Mesenchymal stem cell (in vitro differentiated cells and primary cell): ENCODE results near the gene WDR1.
A peak's percentile ranks its signal among the peaks of the same experiment; 100 is the strongest.

Experiments used
- DNase-seq: peaks from one replicate; pipeline ENCODE4 v3.0.0-alpha.2; 2013
- H2AFZ ChIP-seq: one replicate; pipeline ENCODE4 v1.6.1; 2013; ENCODE audit warnings: low read depth, mild to moderate bottlenecking, control low read depth, inconsistent platforms, low read length, moderate library complexity
- H2AK5ac ChIP-seq: 2 replicates; pipeline ENCODE4 v1.6.1; 2013; ENCODE audit warnings: low read length, moderate library complexity, mild to moderate bottlenecking, inconsistent platforms; ENCODE audit not compliant: severe bottlenecking
- H2BK120ac ChIP-seq: one replicate; pipeline ENCODE4 v1.6.1; 2013; ENCODE audit warnings: low read depth, mild to moderate bottlenecking, inconsistent platforms, low read length, moderate library complexity
- H2BK12ac ChIP-seq, 2 experiments: one replicate each; pipeline ENCODE4 v1.6.1; 2013; ENCODE audit warnings: inconsistent platforms in 2 of 2, low read length in 2 of 2, mild to moderate bottlenecking in 2 of 2, moderate library complexity in 2 of 2, control low read depth in 1 of 2
- H2BK15ac ChIP-seq: one replicate; pipeline ENCODE4 v1.6.1; 2013; ENCODE audit warnings: mild to moderate bottlenecking, low read depth, inconsistent platforms; ENCODE audit not compliant: poor library complexity, severe bottlenecking
- H2BK5ac ChIP-seq: 2 replicates; pipeline ENCODE4 v1.6.1; 2013; ENCODE audit warnings: low read depth, mild to moderate bottlenecking, low read length, control low read depth, inconsistent platforms; ENCODE audit not compliant: poor library complexity, severe bottlenecking
- H3K14ac ChIP-seq, 2 experiments: one replicate each; pipeline ENCODE4 v1.6.1; 2013; ENCODE audit warnings: inconsistent platforms in 2 of 2, low read length in 2 of 2, control low read depth in 1 of 2, mild to moderate bottlenecking in 1 of 2, moderate library complexity in 1 of 2
- H3K18ac ChIP-seq, 2 experiments: one replicate each; pipeline ENCODE4 v1.6.1; 2013; ENCODE audit warnings: inconsistent platforms in 2 of 2, low read length in 2 of 2, control low read depth in 1 of 2, low read depth in 1 of 2, mild to moderate bottlenecking in 1 of 2
- H3K23ac ChIP-seq, 2 experiments: one replicate each; pipeline ENCODE4 v1.6.1; 2013; ENCODE audit warnings: inconsistent platforms in 2 of 2, low read length in 2 of 2, mild to moderate bottlenecking in 2 of 2, moderate library complexity in 2 of 2, control low read depth in 1 of 2
- H3K27ac ChIP-seq: 2 replicates; pipeline ENCODE4 v1.5.1; 2013; ENCODE audit warnings: mild to moderate bottlenecking, moderate library complexity, low read length, control low read depth, inconsistent platforms; ENCODE audit not compliant: poor library complexity, severe bottlenecking
- H3K27me3 ChIP-seq, 2 experiments: 2 replicates each; pipeline versions ENCODE4 v1.6.1 to v1.7.0; 2013; ENCODE audit warnings: low read length in 2 of 2, mild to moderate bottlenecking in 2 of 2, moderate library complexity in 2 of 2, control low read depth in 1 of 2, inconsistent platforms in 1 of 2; ENCODE audit not compliant: control insufficient read depth in 1 of 2, insufficient read depth in 1 of 2
- H3K36me3 ChIP-seq, 2 experiments: 2 replicates each; pipeline versions ENCODE4 v1.6.1 to v1.7.0; 2013; ENCODE audit warnings: low read length in 2 of 2, control low read depth in 1 of 2, inconsistent platforms in 1 of 2, low read depth in 1 of 2, mild to moderate bottlenecking in 1 of 2; ENCODE audit not compliant: insufficient read depth in 2 of 2, control insufficient read depth in 1 of 2
- H3K4ac ChIP-seq, 2 experiments: one replicate each; pipeline ENCODE4 v1.6.1; 2013; ENCODE audit warnings: inconsistent platforms in 2 of 2, low read length in 2 of 2, mild to moderate bottlenecking in 2 of 2, moderate library complexity in 2 of 2, control low read depth in 1 of 2, low read depth in 1 of 2
- H3K4me1 ChIP-seq: 2 replicates; pipeline ENCODE4 v1.6.1; 2013; ENCODE audit warnings: low read depth, low read length, control low read depth; ENCODE audit not compliant: control insufficient read depth, insufficient read depth
- H3K4me2 ChIP-seq: 2 replicates; pipeline ENCODE4 v1.6.1; 2013; ENCODE audit warnings: low read length, mild to moderate bottlenecking, inconsistent platforms; ENCODE audit not compliant: poor library complexity, severe bottlenecking
- H3K4me3 ChIP-seq, 2 experiments: 2 replicates each; pipeline versions ENCODE4 v1.5.1 to v1.7.0; 2013; ENCODE audit warnings: low read length in 2 of 2, mild to moderate bottlenecking in 2 of 2, control low read depth in 1 of 2, low read depth in 1 of 2; ENCODE audit not compliant: insufficient read depth in 1 of 2
- H3K79me1 ChIP-seq: replicated peaks from 2 replicates; pipeline ENCODE4 v1.6.1; 2013; ENCODE audit warnings: mild to moderate bottlenecking, control low read depth, low read length, inconsistent platforms; ENCODE audit not compliant: poor library complexity, severe bottlenecking
- H3K9ac ChIP-seq: 2 replicates; pipeline ENCODE4 v1.7.0; 2013; ENCODE audit warnings: mild to moderate bottlenecking, low read length, moderate library complexity
- H3K9me3 ChIP-seq: 2 replicates; pipeline ENCODE4 v1.7.0; 2013; ENCODE audit warnings: mild to moderate bottlenecking, low read length; ENCODE audit not compliant: control insufficient read depth
- H4K8ac ChIP-seq: one replicate; pipeline ENCODE4 v1.6.1; 2013; ENCODE audit warnings: inconsistent platforms, mild to moderate bottlenecking, low read length, moderate library complexity
- H4K91ac ChIP-seq: one replicate; pipeline ENCODE4 v1.6.1; 2013; ENCODE audit warnings: mild to moderate bottlenecking, low read length, inconsistent platforms
- WGBS: methylation state at CpG from one replicate; pipeline ENCODE4 v1.1.7; 2013; ENCODE audit warnings: mixed read lengths; 5-methylcytosine and 5-hydroxymethylcytosine counted together

Gene WDR1

DNA sequence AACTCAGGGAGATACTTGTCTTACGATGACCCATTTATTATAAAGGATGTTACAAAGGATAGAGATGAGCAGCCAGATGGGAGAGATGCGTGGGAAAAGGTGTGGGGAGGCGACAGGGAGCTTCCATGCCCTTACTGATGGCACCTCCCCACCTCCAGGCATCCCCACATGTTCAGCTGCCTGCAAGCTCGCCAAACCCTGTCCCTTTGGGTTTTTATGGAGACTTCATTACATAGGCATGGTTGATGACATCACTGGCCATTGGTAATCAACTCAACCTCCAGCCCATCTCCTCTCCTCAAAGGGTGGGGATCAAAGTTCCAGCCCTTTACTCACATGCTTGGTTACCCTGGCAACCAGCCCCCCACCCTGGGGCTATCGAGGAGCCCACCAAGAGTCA is 65.9 kb downstream of the WDR1 start:
- Histone ChIP-seq H3K14ac (peak overlapping the region in 1 of 2 experiments; percentile 55), H2BK12ac (no peak overlapping the region), H3K36me3 (no peaks in the 10 kb centered on the region), H3K4me1 (peaks cover 7% of the 10 kb centered on the region), H3K27ac (no peak overlapping the region), H2BK5ac (no peak overlapping the region), H3K4ac (no peak overlapping the region), H3K4me3 (no peak overlapping the region), H4K91ac (no peak overlapping the region), H2BK120ac (no peak overlapping the region), H2BK15ac (no peak overlapping the region), H3K4me2 (no peak overlapping the region), H3K27me3 (peaks cover 0 to 21% of the 10 kb centered on the region in 2 experiments), H4K8ac (no peak overlapping the region), H3K18ac (no peak overlapping the region), H3K9me3 (no peaks in the 10 kb centered on the region), H2AK5ac (no peak overlapping the region), H2AFZ (no peak overlapping the region), H3K79me1 (no peaks in the 10 kb centered on the region), H3K23ac (peak overlapping the region in 1 of 2 experiments; percentile 94), H3K9ac (no peak overlapping the region)
- WGBS: 72% methylated on average over 4 of the region's 5 CpGs
- DNase-seq: no peak

DNA sequence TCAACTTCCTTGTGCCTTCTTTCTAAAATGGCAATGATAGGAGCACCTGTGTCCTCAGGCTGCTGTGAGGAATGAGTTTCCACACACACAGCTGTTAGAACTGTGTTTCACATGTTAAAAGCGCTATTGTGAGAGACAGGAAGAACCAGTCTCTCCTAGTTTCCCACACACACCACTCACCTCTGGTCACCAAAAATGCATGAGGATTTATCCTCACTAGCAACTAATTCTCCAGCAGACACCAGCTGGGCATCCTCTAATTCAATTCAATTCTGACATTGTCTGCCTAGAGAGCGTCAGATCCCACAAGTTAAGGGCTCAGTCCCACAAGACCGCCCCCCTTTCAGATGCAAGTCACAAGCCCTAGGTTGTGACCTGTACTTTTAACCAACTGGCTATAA is 66.3 kb downstream of the WDR1 start:
- Histone ChIP-seq H2BK120ac (no peak overlapping the region), H3K23ac (no peak overlapping the region), H3K9me3 (no peaks in the 10 kb centered on the region), H3K9ac (no peak overlapping the region), H3K14ac (no peak overlapping the region), H3K27me3 (peaks cover 0 to 21% of the 10 kb centered on the region in 2 experiments), H2BK12ac (no peak overlapping the region), H3K4me3 (no peak overlapping the region), H4K8ac (no peak overlapping the region), H2BK15ac (no peak overlapping the region), H3K36me3 (no peaks in the 10 kb centered on the region), H3K27ac (no peak overlapping the region), H2AFZ (no peak overlapping the region), H3K18ac (no peak overlapping the region), H3K79me1 (no peaks in the 10 kb centered on the region), H2AK5ac (no peak overlapping the region), H3K4me2 (no peak overlapping the region), H2BK5ac (no peak overlapping the region), H4K91ac (no peak overlapping the region), H3K4me1 (peaks cover 7% of the 10 kb centered on the region), H3K4ac (no peak overlapping the region)
- 91% methylated on average over 3 of the region's 3 CpGs for WGBS
- DNase-seq: no peak

DNA sequence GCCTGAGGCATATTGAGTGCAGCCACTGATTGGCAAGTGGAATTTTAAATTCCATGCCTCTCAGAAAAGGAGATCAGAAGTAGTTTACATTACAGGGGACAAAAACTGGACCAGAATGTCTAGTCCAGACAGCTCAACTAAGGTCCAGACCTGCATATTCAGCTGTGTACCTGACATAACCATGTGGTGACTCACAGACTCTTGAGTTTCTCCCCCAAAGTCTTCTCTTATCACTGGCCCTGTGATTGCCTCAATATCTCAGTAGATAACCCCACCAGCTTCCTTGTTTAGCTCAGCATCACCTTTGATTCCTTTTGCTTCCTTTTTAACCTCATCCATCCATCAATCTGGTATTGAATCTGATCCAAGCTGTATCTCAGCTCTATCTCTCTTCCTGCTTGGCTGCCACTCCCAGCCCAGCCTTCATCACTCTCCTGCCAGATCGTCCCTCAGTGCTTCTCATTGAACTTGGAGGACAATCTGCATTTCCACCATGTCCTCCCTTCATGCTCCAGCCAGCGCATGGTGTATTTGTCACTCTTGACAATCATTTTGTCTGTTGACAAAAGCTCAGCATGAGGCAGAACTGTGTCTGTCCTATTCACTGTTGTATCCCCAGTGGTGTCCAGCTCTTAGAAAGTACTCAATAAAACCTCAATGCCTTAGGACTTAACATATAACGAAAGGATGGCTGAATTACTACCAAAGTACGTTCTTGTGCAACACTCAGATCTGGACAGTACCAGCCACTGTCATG is 67.5 kb downstream of the WDR1 start:
- Histone ChIP-seq H3K18ac (no peak overlapping the region), H2BK15ac (no peak overlapping the region), H2BK120ac (no peak overlapping the region), H3K27ac (no peak overlapping the region), H2BK12ac (no peak overlapping the region), H3K23ac (no peak overlapping the region), H2AK5ac (peak overlapping the region; percentile 68), H4K91ac (no peak overlapping the region), H3K4ac (no peak overlapping the region), H3K4me3 (no peak overlapping the region), H4K8ac (no peak overlapping the region), H2AFZ (no peak overlapping the region), H2BK5ac (no peak overlapping the region), H3K4me1 (peaks cover 10% of the 10 kb centered on the region), H3K9me3 (no peaks in the 10 kb centered on the region), H3K4me2 (no peak overlapping the region), H3K27me3 (peaks cover 0 to 21% of the 10 kb centered on the region in 2 experiments), H3K36me3 (no peaks in the 10 kb centered on the region), H3K9ac (no peak overlapping the region), H3K79me1 (no peaks in the 10 kb centered on the region), H3K14ac (no peak overlapping the region)
- WGBS: 61% methylated on average over 4 of the region's 4 CpGs
- DNase-seq: no peak

DNA sequence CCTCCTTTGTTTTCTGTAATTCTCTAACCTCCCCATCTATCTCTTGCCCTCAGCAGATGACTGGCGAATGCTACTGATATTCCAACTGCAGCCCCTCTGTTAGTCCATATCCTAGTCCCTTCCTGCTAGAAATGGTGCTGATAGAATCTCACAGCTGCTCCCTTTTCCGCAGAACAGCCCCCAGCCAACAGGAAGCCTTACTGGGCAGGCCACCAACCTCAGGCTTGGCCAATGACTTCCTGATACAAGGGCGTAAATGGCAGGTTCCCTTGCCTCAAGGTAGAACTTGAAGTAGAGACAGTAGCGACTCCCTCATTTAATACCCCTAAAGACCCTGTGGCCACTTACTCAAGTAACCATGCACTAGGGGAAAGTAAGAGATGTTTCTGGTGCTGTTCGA is 68.6 kb downstream of the WDR1 start:
- no peak overlapping the region for H3K4me2 ChIP-seq
- H4K91ac ChIP-seq: no peak overlapping the region
- H3K9me3 ChIP-seq: peaks cover under 1% of the 10 kb centered on the region
- no peak overlapping the region for H3K23ac ChIP-seq
- no peak overlapping the region for H3K18ac ChIP-seq
- H4K8ac ChIP-seq: no peak overlapping the region
- H3K79me1 ChIP-seq: no peaks in the 10 kb centered on the region
- H2BK5ac ChIP-seq: no peak overlapping the region
- H2BK15ac ChIP-seq: no peak overlapping the region
- H3K36me3 ChIP-seq: no peaks in the 10 kb centered on the region
- no peak overlapping the region for H2BK12ac ChIP-seq
- H3K14ac ChIP-seq: no peak overlapping the region
- H2AFZ ChIP-seq: no peak overlapping the region
- peak overlapping the region; percentile 17 for H2AK5ac ChIP-seq
- peaks cover 10% of the 10 kb centered on the region for H3K4me1 ChIP-seq
- 89% methylated on average over 2 of the region's 5 CpGs for WGBS
- no peak overlapping the region for H3K4me3 ChIP-seq
- H3K27ac ChIP-seq: no peak overlapping the region
- no peak for DNase-seq
- no peak overlapping the region for H3K9ac ChIP-seq
- H3K4ac ChIP-seq: no peak overlapping the region
- H3K27me3 ChIP-seq: peaks cover 0 to 21% of the 10 kb centered on the region in 2 experiments
- H2BK120ac ChIP-seq: no peak overlapping the region
